ENCODE results near the gene TGFBI. TPM values are rescaled to one million over a fixed set of nuclear protein-coding genes. Genes with fewer than 3 reads are reported as not detected.

TGFBI gene
- total and polyA plus RNA-seq, 2 donors: 76.8 to 294 TPM

DNA sequence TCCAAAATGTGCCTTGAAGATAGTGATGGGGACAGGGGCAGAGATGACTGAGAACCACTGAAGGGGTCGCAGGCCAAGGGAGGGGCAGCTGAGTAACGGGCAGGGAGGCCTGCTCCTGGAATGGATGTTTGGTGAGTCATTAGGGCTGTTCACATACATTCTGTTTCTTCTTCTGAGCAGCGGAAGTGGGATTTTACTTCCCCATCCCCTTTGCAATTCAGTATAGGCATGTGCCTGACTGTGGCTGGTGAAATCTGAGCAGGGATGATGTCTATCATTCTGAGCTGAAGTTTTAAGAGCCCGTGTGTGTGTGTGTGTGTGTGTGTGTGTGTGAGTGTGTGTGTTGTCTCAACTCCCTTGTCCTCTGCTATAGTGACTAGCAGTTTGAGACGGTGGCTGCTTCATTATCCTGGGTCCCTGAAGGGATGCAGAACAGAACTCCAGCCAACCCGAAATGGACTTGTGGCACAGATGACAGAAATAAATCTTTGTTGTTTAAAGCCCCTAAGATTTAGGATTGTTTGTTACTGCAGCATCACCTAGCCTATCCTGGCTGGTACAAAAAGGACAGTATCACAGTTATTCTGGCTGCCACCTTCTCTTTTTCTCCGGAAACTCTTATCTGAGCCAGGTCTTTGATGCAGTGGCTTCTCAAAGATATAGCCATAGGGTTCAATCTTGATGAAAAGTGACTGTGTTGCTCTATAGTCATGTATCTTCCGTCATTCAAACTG is 29.2 kb upstream of the TGFBI start:
- no peaks in the 10 kb centered on the region for H3K27me3 ChIP-seq (ENCODE audit: control insufficient read depth in 2 of 2, insufficient read depth in 1 of 2, low read length in 1 of 2)
- peak in 1 of 9 donors; percentile 10 for DNase-seq (ENCODE audit: low read depth in 6 of 9, low spot score in 9 of 9)
- no peak overlapping the region for H3K4me3 ChIP-seq (ENCODE audit: low read length in 2 of 2)
- H3K4me1 ChIP-seq (ENCODE audit: control insufficient read depth in 2 of 2, insufficient read depth in 2 of 2, low read length in 2 of 2): no peaks in the 10 kb centered on the region
- H3K27ac ChIP-seq (ENCODE audit: low read depth in 1 of 2, low read length in 1 of 2): no peak overlapping the region
- no peaks in the 10 kb centered on the region for H3K36me3 ChIP-seq (ENCODE audit: control insufficient read depth in 2 of 2, insufficient read depth in 2 of 2, low read length in 1 of 2)
- WGBS: 64% methylated on average over 8 of the region's 8 CpGs
- no peaks in the 10 kb centered on the region for H3K9me3 ChIP-seq (ENCODE audit: control insufficient read depth in 2 of 2, insufficient read depth in 1 of 2, low read length in 1 of 2)

GRCh38 chr5:136000147-136000546 is 28.6 kb upstream of the TGFBI start:
- H3K27me3 ChIP-seq (ENCODE audit: control insufficient read depth in 2 of 2, insufficient read depth in 1 of 2, low read length in 1 of 2): no peaks in the 10 kb centered on the region
- H3K4me1 ChIP-seq (ENCODE audit: control insufficient read depth in 2 of 2, insufficient read depth in 2 of 2, low read length in 2 of 2): no peaks in the 10 kb centered on the region
- H3K36me3 ChIP-seq (ENCODE audit: control insufficient read depth in 2 of 2, insufficient read depth in 2 of 2, low read length in 1 of 2): no peaks in the 10 kb centered on the region
- no peaks in the 10 kb centered on the region for H3K9me3 ChIP-seq (ENCODE audit: control insufficient read depth in 2 of 2, insufficient read depth in 1 of 2, low read length in 1 of 2)
- H3K4me3 ChIP-seq (ENCODE audit: low read length in 2 of 2): no peak overlapping the region
- WGBS: 98% methylated on average over 2 of the region's 2 CpGs
- no peak overlapping the region for H3K27ac ChIP-seq (ENCODE audit: low read depth in 1 of 2, low read length in 1 of 2)
- no peak for DNase-seq (ENCODE audit: low read depth in 6 of 9, low spot score in 9 of 9)

DNA sequence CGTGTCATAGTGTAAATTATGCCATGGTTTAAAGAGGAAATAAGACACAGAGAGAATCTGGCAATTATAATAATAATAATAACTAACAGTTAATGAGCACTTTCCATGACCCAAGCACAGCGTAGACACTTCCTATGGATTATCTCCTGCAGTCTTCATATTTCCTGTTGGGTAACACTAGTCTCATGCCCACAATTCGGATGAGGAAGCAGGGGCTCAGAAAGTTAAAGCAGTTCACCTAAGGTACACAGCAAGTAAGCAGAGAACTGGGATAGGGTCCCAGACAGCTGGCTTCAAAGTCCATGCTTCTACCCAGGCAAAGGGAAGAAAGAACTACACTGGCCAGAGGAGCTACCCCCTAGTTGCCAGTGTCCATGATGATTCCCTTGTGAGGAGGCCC is 27.9 kb upstream of the TGFBI start:
- WGBS: 93% methylated on average over 3 of the region's 3 CpGs
- Histone ChIP-seq H3K9me3 (ENCODE audit: control insufficient read depth in 2 of 2, insufficient read depth in 1 of 2, low read length in 1 of 2) (no peaks in the 10 kb centered on the region), H3K27ac (ENCODE audit: low read depth in 1 of 2, low read length in 1 of 2) (no peak overlapping the region), H3K27me3 (ENCODE audit: control insufficient read depth in 2 of 2, insufficient read depth in 1 of 2, low read length in 1 of 2) (no peaks in the 10 kb centered on the region), H3K4me1 (ENCODE audit: control insufficient read depth in 2 of 2, insufficient read depth in 2 of 2, low read length in 2 of 2) (no peaks in the 10 kb centered on the region), H3K36me3 (ENCODE audit: control insufficient read depth in 2 of 2, insufficient read depth in 2 of 2, low read length in 1 of 2) (no peaks in the 10 kb centered on the region), H3K4me3 (ENCODE audit: low read length in 2 of 2) (no peak overlapping the region)
- DNase-seq (ENCODE audit: low read depth in 6 of 9, low spot score in 9 of 9): no peak

- H3K9me3 ChIP-seq (ENCODE audit: control insufficient read depth in 2 of 2, insufficient read depth in 1 of 2, low read length in 1 of 2): no peaks in the 10 kb centered on the region
- no peak for DNase-seq (ENCODE audit: low read depth in 6 of 9, low spot score in 9 of 9)
- H3K27me3 ChIP-seq (ENCODE audit: control insufficient read depth in 2 of 2, insufficient read depth in 1 of 2, low read length in 1 of 2): no peaks in the 10 kb centered on the region
- no peak overlapping the region for H3K27ac ChIP-seq (ENCODE audit: low read depth in 1 of 2, low read length in 1 of 2)
- no peaks in the 10 kb centered on the region for H3K36me3 ChIP-seq (ENCODE audit: control insufficient read depth in 2 of 2, insufficient read depth in 2 of 2, low read length in 1 of 2)
- H3K4me1 ChIP-seq (ENCODE audit: control insufficient read depth in 2 of 2, insufficient read depth in 2 of 2, low read length in 2 of 2): no peaks in the 10 kb centered on the region
- H3K4me3 ChIP-seq (ENCODE audit: low read length in 2 of 2): no peak overlapping the region
- WGBS: 88% methylated on average over 5 of the region's 5 CpGs
Measured at GRCh38 chr5:136001466-136001981, 27.3 kb upstream of the TGFBI start.

GRCh38 chr5:136004436-136004835 is 24.4 kb upstream of the TGFBI start:
- H3K4me3 ChIP-seq (ENCODE audit: low read length in 2 of 2): no peak overlapping the region
- H3K27me3 ChIP-seq (ENCODE audit: control insufficient read depth in 2 of 2, insufficient read depth in 1 of 2, low read length in 1 of 2): no peaks in the 10 kb centered on the region
- H3K27ac ChIP-seq (ENCODE audit: low read depth in 1 of 2, low read length in 1 of 2): no peak overlapping the region
- 95% methylated on average over 3 of the region's 3 CpGs for WGBS
- DNase-seq (ENCODE audit: low read depth in 6 of 9, low spot score in 9 of 9): no peak
- H3K9me3 ChIP-seq (ENCODE audit: control insufficient read depth in 2 of 2, insufficient read depth in 1 of 2, low read length in 1 of 2): no peaks in the 10 kb centered on the region
- H3K36me3 ChIP-seq (ENCODE audit: control insufficient read depth in 2 of 2, insufficient read depth in 2 of 2, low read length in 1 of 2): no peaks in the 10 kb centered on the region
- no peaks in the 10 kb centered on the region for H3K4me1 ChIP-seq (ENCODE audit: control insufficient read depth in 2 of 2, insufficient read depth in 2 of 2, low read length in 2 of 2)

- no peaks in the 10 kb centered on the region for H3K9me3 ChIP-seq (ENCODE audit: control insufficient read depth in 2 of 2, insufficient read depth in 1 of 2, low read length in 1 of 2)
- DNase-seq (ENCODE audit: low read depth in 6 of 9, low spot score in 9 of 9): no peak
- no peaks in the 10 kb centered on the region for H3K36me3 ChIP-seq (ENCODE audit: control insufficient read depth in 2 of 2, insufficient read depth in 2 of 2, low read length in 1 of 2)
- H3K27ac ChIP-seq (ENCODE audit: low read depth in 1 of 2, low read length in 1 of 2): no peak overlapping the region
- no peaks in the 10 kb centered on the region for H3K4me1 ChIP-seq (ENCODE audit: control insufficient read depth in 2 of 2, insufficient read depth in 2 of 2, low read length in 2 of 2)
- H3K27me3 ChIP-seq (ENCODE audit: control insufficient read depth in 2 of 2, insufficient read depth in 1 of 2, low read length in 1 of 2): no peaks in the 10 kb centered on the region
- 93% methylated on average over 9 of the region's 9 CpGs for WGBS
- no peak overlapping the region for H3K4me3 ChIP-seq (ENCODE audit: low read length in 2 of 2)
Measured at GRCh38 chr5:136005476-136005875, 23.3 kb upstream of the TGFBI start.

DNA sequence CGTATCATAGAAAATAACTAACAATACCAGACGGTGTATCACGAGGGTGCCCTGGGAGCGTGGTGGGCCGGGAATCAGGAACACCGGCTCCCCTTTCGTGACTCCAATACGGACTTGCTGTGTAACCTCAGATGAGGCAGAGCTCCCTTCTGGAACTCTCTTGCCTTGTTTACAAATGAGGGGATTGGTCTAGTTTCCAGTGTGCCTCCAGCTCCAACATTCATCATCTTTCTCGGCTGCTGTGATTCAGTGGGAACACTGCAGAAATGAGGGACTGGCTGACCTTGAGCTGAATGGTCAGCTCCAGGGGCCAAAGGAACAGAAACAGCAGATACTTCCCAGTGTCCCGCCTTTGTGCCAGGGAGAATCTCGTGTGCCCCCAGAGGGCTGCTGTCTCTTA is 22.6 kb upstream of the TGFBI start:
- Histone ChIP-seq H3K4me3 (ENCODE audit: low read length in 2 of 2) (no peak overlapping the region), H3K36me3 (ENCODE audit: control insufficient read depth in 2 of 2, insufficient read depth in 2 of 2, low read length in 1 of 2) (no peaks in the 10 kb centered on the region), H3K4me1 (ENCODE audit: control insufficient read depth in 2 of 2, insufficient read depth in 2 of 2, low read length in 2 of 2) (no peaks in the 10 kb centered on the region), H3K27me3 (ENCODE audit: control insufficient read depth in 2 of 2, insufficient read depth in 1 of 2, low read length in 1 of 2) (no peaks in the 10 kb centered on the region), H3K27ac (ENCODE audit: low read depth in 1 of 2, low read length in 1 of 2) (no peak overlapping the region), H3K9me3 (ENCODE audit: control insufficient read depth in 2 of 2, insufficient read depth in 1 of 2, low read length in 1 of 2) (no peaks in the 10 kb centered on the region)
- 88% methylated on average over 11 of the region's 11 CpGs for WGBS
- DNase-seq (ENCODE audit: low read depth in 6 of 9, low spot score in 9 of 9): no peak

GRCh38 chr5:136006761-136007251 is 22.0 kb upstream of the TGFBI start:
- H3K9me3 ChIP-seq (ENCODE audit: control insufficient read depth in 2 of 2, insufficient read depth in 1 of 2, low read length in 1 of 2): no peaks in the 10 kb centered on the region
- H3K4me3 ChIP-seq (ENCODE audit: low read length in 2 of 2): no peak overlapping the region
- no peak overlapping the region for H3K27ac ChIP-seq (ENCODE audit: low read depth in 1 of 2, low read length in 1 of 2)
- no peaks in the 10 kb centered on the region for H3K4me1 ChIP-seq (ENCODE audit: control insufficient read depth in 2 of 2, insufficient read depth in 2 of 2, low read length in 2 of 2)
- H3K36me3 ChIP-seq (ENCODE audit: control insufficient read depth in 2 of 2, insufficient read depth in 2 of 2, low read length in 1 of 2): no peaks in the 10 kb centered on the region
- H3K27me3 ChIP-seq (ENCODE audit: control insufficient read depth in 2 of 2, insufficient read depth in 1 of 2, low read length in 1 of 2): no peaks in the 10 kb centered on the region
- no peak for DNase-seq (ENCODE audit: low read depth in 6 of 9, low spot score in 9 of 9)
- WGBS: 97% methylated on average over 7 of the region's 7 CpGs

- Histone ChIP-seq H3K27ac (ENCODE audit: low read depth in 1 of 2, low read length in 1 of 2) (no peak overlapping the region), H3K4me3 (ENCODE audit: low read length in 2 of 2) (no peak overlapping the region), H3K9me3 (ENCODE audit: control insufficient read depth in 2 of 2, insufficient read depth in 1 of 2, low read length in 1 of 2) (no peaks in the 10 kb centered on the region), H3K4me1 (ENCODE audit: control insufficient read depth in 2 of 2, insufficient read depth in 2 of 2, low read length in 2 of 2) (no peaks in the 10 kb centered on the region), H3K36me3 (ENCODE audit: control insufficient read depth in 2 of 2, insufficient read depth in 2 of 2, low read length in 1 of 2) (no peaks in the 10 kb centered on the region), H3K27me3 (ENCODE audit: control insufficient read depth in 2 of 2, insufficient read depth in 1 of 2, low read length in 1 of 2) (no peaks in the 10 kb centered on the region)
- WGBS: 97% methylated on average over 4 of the region's 4 CpGs
- DNase-seq (ENCODE audit: low read depth in 6 of 9, low spot score in 9 of 9): no peak
Measured at GRCh38 chr5:136007271-136007670, 21.5 kb upstream of the TGFBI start.
